Measurements from ENCODE around the gene NBPF3.

DNA sequence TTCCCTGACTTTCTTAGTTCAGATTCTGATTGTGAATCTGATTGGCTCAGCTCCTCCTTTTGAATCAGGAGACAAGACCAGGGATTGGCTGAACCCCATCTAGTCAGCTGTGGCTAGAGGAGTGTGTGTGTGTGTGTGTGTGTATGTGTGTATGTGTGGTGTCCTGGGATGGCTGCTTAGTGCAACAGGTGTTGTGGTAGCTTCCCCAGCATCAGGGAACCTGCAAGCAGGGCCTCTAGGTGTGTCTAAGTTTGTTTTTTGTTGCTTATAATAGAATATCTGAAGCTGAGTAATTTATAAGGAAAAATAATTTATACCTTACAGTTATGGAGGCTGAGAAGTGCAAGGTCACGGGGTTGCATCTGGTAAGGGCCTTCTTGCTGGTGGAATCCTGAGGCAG is 56.1 kb downstream of the NBPF3 start:
- TF ChIP-seq POLR2A (IDR thresholded peaks at IDR 0.05; ENCODE audit: low read depth, low read length) (no peak), POLR2AphosphoS5 (IDR thresholded peaks at IDR 0.05; ENCODE audit: low read depth, low read length) (no peak), TAF1 (IDR thresholded peaks at IDR 0.05; ENCODE audit: borderline replicate concordance, low read depth, low read length) (no peak)
